Cerebellar nuclear complex (tissue), 1 donor: ENCODE measurements around the gene OR4K2.
"Not testable (repeated sequence)": the region's sequence is repeated elsewhere in the genome, so short reads cannot be mapped to it uniquely, and the experiment has no call there.

Experiments used
- DNase-seq, 2 experiments: peaks; one replicate each; lab custom pipeline; 2025; lab: John Stamatoyannopoulos, UW

The OR4K2 gene, protein sequence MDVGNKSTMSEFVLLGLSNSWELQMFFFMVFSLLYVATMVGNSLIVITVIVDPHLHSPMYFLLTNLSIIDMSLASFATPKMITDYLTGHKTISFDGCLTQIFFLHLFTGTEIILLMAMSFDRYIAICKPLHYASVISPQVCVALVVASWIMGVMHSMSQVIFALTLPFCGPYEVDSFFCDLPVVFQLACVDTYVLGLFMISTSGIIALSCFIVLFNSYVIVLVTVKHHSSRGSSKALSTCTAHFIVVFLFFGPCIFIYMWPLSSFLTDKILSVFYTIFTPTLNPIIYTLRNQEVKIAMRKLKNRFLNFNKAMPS

GRCh38 chr14:19874842-19875241 lies at the start of gene OR4K2:
OR4K2 (plus strand) TSS chr14:19875142; CDS start chr14:19876268, 1,126 bp downstream.
- DNase-seq = no peak

DNA sequence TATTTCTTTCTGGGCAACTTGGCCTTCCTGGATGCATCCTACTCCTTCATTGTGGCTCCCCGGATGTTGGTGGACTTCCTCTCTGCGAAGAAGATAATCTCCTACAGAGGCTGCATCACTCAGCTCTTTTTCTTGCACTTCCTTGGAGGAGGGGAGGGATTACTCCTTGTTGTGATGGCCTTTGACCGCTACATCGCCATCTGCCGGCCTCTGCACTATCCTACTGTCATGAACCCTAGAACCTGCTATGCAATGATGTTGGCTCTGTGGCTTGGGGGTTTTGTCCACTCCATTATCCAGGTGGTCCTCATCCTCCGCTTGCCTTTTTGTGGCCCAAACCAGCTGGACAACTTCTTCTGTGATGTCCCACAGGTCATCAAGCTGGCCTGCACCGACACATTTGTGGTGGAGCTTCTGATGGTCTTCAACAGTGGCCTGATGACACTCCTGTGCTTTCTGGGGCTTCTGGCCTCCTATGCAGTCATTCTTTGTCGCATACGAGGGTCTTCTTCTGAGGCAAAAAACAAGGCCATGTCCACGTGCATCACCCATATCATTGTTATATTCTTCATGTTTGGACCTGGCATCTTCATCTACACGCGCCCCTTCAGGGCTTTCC lies 47.2 kb upstream of the OR4K2 start:
- not testable (repeated sequence) for DNase-seq

DNA sequence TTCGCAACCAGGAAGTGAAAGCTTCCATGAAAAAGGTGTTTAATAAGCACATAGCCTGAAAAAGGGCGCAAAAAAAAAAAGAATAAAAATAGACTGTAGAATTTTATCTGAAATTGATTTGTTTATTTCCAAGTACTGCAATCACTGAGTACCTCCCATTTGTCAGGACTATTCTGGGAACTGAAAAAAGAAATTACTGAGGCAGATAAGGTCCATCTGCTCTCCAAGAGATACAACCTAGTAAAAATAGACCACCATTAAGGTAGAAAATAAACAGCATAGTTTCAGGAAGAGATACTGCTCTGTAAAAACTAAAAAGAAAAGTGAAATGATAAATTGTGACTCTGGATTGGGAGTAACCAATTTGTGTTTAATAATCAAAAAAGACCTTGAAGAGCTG lies 46.6 kb upstream of the OR4K2 start:
- DNase-seq = no peak

- DNase-seq = not testable (repeated sequence)
Measured at GRCh38 chr14:19834203-19834848, 40.6 kb upstream of the OR4K2 start.

GRCh38 chr14:19838433-19838832 lies 36.5 kb upstream of the OR4K2 start:
- DNase-seq = no peak

DNA sequence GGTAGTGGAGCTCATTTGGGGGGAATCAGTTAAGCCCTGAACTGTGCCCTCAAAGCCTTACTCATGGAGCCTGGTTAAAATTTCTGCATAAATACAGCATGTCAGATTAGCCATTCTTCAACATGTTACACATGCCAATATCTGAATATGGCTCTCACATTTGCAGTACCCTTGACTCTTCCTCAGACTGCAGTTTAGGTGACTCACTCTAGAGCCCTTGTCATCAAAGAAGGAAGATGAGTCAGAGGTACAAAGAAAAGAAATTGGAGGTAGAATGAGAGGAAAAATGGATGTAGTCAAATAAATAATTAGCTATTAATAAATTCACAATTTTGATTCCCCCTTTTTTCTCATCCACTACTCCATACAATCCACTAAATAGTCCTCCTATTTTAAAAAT lies 23.6 kb upstream of the OR4K2 start:
- DNase-seq = no peak

DNA sequence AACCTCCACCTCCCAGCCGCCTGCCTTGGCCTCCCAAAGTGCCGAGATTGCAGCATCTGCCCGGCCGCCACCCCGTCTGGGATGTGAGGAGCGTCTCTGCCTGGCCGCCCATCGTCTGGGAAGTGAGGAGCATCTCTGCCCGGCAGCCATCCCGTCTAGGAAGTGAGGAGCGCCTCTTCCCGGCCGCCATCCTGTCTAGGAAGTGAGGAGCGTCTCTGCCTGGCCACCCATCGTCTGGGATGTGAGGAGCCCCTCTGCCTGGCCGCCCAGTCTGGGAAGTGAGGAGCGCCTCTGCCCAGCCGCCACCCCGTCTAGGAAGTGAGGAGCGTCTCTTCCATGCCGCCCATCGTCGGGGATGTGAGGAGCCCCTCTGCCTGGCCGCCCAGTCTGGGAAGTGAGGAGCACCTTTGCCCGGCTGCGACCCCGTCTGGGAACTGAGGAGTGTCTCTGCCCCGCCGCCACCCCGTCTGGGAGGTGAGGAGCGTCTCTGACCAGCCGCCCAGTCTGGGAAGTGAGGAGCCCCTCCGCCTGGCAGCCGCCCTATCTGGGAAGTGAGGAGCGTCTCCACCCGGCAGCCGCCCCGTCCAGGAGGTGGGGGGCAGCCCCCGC lies 8.8 kb upstream of the OR4K2 start:
- not testable (repeated sequence) for DNase-seq

DNA sequence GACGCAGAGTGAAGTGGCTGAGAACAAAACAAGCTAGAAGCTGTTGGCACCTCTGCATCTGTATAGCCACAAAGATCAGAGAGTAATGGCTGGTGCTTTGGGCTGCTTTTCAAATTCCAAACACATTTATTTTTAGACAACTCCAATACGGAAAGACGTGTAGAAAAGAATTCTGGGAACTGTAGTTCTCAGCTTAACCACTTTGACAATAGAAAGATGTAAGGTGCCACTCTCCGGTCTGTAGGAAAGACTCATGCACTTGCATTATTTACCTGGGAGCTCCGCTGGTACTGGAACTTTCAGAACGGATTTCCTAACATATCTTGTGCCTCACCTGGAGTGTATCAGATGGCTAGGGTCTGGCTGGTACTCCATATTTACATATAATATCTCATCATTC lies 1.8 kb upstream of the OR4K2 start:
- no peak for DNase-seq

- DNase-seq = no peak
Measured at GRCh38 chr14:19878029-19878642, 3.2 kb downstream of the OR4K2 start.

DNA sequence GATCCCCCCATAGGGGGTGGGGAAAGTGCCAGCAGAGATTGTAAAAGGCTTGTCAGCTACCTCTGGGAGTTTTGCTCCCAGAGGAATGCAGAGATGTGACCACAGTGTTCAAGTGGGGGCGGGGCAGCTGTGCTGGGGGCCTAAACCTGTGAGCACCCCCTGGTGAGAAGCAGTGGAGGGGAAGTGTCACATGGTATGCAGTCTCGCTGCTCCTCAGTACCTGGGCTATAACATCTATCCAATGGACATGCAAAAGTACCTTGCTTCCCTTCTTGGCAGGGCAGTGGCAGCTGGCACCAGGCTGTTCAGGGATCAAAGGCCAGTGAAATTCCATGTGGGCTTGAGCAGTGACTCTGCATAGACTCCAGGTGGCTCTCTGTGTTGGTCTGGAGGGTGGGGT lies 20.3 kb downstream of the OR4K2 start:
- no peak for DNase-seq

DNA sequence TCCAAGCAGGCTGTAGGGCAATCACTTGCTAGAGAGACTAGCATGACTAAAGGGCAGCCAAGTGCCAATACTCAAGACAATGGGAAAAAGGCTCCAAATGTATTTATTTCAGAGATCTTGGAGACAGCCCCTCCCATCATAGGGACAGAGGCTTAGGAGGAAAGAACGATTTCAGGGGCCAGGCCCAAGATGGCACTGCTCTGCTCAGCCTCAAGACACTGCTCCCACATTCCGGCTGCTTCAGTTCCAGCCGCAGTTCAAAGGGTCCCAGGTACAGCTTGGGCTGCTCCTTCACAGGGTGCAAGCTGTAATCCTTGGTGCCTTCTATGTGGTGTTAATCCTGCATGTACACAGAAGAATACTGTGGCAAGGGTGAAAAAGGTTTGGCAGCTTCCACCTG lies 26.1 kb downstream of the OR4K2 start:
- DNase-seq = no peak

DNA sequence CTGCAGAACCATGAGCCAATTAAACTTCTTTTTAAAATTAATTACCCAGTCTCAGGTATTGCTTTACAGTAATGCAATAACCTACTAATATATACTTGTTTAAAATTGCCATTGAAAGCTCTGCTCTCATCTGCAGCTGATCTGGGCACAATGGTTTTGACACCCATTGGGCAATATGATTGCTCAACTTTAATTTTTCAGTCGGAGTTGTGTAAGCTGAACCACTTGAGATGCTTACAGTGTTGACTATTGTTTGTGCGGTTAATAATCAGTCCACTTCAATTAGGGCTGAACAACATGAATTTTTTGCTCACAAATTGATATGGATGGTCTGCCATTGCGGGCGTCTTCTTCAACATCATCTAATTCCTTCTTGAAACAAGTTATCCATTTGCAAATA lies 27.5 kb downstream of the OR4K2 start:
- no peak for DNase-seq

DNA sequence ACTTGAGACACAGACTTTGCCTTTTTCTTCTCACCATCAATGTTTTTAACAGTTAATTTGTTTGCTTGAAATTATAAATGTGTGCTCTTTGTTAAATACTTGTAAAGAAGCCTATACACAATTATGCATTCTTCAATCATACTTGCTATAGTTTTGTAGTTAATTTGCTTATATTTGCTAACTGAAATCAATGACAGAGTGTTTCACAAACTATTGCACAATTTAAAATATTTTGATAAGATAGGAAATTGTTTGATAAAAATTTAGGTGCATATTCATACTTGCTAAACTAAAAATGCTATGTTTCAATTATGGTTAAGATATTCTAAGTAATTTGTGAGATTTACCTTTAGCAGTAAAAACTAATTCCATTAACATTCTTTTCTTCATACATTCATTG lies 31.7 kb downstream of the OR4K2 start:
- DNase-seq = no peak

- DNase-seq = no peak
Measured at GRCh38 chr14:19911114-19911513, 36.2 kb downstream of the OR4K2 start.

GRCh38 chr14:19917243-19917642 lies 42.3 kb downstream of the OR4K2 start:
- no peak for DNase-seq

DNA sequence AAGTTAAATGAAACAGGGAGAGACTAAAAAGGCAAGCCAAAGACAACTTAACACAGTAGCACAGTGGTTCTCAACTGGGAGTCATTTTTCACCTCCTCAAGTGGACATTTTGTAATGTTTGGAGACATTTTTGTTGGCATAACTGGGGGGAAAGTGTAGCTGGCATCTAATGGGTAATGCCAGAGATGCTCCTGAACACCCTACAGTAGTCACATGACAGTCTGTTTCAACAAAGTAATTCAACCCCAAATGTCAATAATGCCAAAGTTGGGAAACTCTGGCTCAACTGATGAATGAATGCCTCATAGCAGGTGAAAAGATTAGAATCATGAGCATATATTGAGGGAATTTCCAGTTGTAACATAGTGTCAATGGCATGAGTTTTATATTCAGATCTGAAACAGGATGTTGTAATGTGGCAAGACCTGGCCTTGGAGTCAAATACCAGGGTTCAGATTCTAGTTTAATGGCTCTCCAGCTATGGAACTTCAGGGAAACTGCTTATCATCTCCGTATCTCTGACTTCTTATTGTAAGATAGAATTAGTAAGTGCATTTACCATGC lies 43.1 kb downstream of the OR4K2 start:
- no peak for DNase-seq

DNA sequence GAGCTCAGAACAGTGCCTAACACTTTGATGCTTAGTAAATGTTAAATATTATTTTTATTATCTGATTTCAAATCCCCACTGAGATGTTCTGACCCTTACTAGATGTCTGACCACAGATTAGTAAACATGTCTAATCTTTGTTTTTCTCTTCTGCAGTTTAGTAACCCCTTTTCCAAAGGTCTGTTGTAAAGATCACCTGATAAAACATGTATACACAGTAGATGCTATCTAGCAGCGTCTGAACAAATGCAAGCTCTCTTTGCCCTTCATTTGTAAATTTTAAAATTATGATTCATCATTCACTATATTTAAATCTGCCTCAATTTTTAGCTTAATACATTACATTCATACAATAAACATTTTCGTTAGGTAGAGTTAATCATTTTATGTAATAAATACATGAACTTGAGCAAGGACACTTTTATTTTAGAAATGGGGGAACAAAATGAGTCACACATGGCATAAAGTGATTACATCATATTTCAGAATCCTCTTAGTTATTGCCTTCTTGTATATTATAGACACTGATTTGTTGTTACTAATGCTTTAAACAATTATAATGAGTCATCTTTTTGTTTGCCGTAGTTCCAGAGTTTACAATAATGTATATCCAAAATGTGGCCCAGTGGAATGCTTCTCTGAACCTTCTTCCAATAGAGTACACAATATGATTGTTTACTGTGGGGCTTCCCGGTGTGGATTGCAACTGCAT lies 43.8 kb downstream of the OR4K2 start:
- no peak for DNase-seq

GRCh38 chr14:19920021-19920657 lies 45.2 kb downstream of the OR4K2 start, which contains the start of gene OR4K5:
OR4K5 (plus strand) TSS chr14:19920607; CDS start chr14:19920607, 0 bp downstream.
- no peak for DNase-seq

GRCh38 chr14:19930617-19931016 lies 55.7 kb downstream of the OR4K2 start, which contains the start of gene OR4K1:
OR4K1 (plus strand) TSS chr14:19930917; CDS start chr14:19935667, 4,750 bp downstream.
- no peak for DNase-seq
